Measurements from ENCODE around the gene SNCA. TPM values are rescaled to one million over a fixed set of nuclear protein-coding genes. Genes with fewer than 3 reads are reported as not detected.

The SNCA gene
- polyA plus RNA-seq, 2 of the 4 experiments (the other 2 are of a cell fraction), result 0.13 to 0.37 TPM

GRCh38 chr4:89788206-89789072, 48.5 kb downstream of the SNCA start (continued):
- TF ChIP-seq, protein P1, sequence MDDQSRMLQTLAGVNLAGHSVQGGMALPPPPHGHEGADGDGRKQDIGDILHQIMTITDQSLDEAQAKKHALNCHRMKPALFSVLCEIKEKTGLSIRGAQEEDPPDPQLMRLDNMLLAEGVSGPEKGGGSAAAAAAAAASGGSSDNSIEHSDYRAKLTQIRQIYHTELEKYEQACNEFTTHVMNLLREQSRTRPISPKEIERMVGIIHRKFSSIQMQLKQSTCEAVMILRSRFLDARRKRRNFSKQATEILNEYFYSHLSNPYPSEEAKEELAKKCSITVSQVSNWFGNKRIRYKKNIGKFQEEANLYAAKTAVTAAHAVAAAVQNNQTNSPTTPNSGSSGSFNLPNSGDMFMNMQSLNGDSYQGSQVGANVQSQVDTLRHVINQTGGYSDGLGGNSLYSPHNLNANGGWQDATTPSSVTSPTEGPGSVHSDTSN (IDR thresholded peaks at IDR 0.05), result no peak
- TF ChIP-seq HOXB13 (CRISPR knock-in tag; IDR thresholded peaks at IDR 0.05; ENCODE audit: low read depth) (no peak), USF2 (IDR thresholded peaks at IDR 0.05) (no peak)
- TF ChIP-seq, protein P2, sequence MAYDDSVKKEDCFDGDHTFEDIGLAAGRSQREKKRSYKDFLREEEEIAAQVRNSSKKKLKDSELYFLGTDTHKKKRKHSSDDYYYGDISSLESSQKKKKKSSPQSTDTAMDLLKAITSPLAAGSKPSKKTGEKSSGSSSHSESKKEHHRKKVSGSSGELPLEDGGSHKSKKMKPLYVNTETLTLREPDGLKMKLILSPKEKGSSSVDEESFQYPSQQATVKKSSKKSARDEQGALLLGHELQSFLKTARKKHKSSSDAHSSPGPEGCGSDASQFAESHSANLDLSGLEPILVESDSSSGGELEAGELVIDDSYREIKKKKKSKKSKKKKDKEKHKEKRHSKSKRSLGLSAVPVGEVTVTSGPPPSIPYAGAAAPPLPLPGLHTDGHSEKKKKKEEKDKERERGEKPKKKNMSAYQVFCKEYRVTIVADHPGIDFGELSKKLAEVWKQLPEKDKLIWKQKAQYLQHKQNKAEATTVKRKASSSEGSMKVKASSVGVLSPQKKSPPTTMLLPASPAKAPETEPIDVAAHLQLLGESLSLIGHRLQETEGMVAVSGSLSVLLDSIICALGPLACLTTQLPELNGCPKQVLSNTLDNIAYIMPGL (CRISPR knock-in tag; IDR thresholded peaks at IDR 0.05; ENCODE audit: borderline replicate concordance), result no peak

DNA sequence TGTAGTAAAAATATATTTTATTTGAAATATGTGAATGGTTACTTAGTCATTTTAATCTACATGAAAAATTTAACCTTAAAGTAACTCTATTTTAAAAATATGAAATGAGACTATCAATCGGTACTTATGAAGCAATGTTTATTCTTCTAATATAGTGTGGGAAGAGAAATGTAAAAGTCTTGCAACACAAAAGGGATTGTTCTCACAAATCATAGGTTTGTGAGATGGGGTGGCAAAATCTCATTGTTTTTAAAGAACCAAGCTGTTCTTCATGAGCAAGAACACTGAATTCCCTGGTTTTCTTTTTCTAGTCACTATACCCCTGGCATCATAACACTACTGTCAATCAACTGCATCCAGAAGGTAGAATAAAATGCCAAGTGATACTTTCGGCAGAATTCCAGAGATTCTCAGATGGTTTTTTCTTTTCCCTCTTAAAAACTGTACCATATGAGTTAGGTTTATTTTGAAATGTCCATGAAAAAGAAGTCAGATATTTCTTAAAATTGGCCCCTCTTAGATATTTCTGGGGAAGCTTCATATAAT, 52.2 kb downstream of the SNCA start:
- Histone ChIP-seq H3K4me1 (no peaks in the 10 kb centered on the region), H3K27ac (no peak overlapping the region), H3K4me3 (no peak overlapping the region), H3K9me3 (no peaks in the 10 kb centered on the region), H3K4me2 (no peak overlapping the region)
- DNase-seq (ENCODE audit: low read depth in 1 of 2, low spot score in 1 of 2) (no peak), FAIRE-seq (no peak), ATAC-seq (no peak)
- 40% methylated on average over 2 of the region's 2 CpGs for WGBS (ENCODE audit: missing lambda C conversion rate)
- POLR2A ChIA-PET, result no interaction called here
- TF ChIP-seq PHF8 (IDR thresholded peaks at IDR 0.05; ENCODE audit: borderline replicate concordance, low read depth) (no peak), ELK1 (IDR thresholded peaks at IDR 0.05; ENCODE audit: low read depth, low read length) (no peak), RCOR1 (IDR thresholded peaks at IDR 0.05; ENCODE audit: low read depth, low read length) (no peak), MAZ (IDR thresholded peaks at IDR 0.05; ENCODE audit: borderline replicate concordance, low read depth, low read length) (no peak), POLR2A (IDR thresholded peaks at IDR 0.05; ENCODE audit: low read length) (no peak), MAX (IDR thresholded peaks at IDR 0.05) (no peak), FOSB (CRISPR knock-in tag; IDR thresholded peaks at IDR 0.05) (no peak), TP53 (CRISPR knock-in tag; IDR thresholded peaks at IDR 0.05) (no peak), FOSL2 (IDR thresholded peaks at IDR 0.05) (no peak), FOSL2 (CRISPR knock-in tag; IDR thresholded peaks at IDR 0.05) (no peak), RARB (CRISPR knock-in tag; IDR thresholded peaks at IDR 0.05) (no peak), EHF (CRISPR knock-in tag; IDR thresholded peaks at IDR 0.05) (no peak), BHLHE40 (IDR thresholded peaks at IDR 0.05; ENCODE audit: low read depth, low read length) (no peak), ESRRA (IDR thresholded peaks at IDR 0.05; ENCODE audit: borderline replicate concordance, low read length) (no peak), CEBPB (IDR thresholded peaks at IDR 0.05) (no peak)
- TF ChIP-seq, protein P3, sequence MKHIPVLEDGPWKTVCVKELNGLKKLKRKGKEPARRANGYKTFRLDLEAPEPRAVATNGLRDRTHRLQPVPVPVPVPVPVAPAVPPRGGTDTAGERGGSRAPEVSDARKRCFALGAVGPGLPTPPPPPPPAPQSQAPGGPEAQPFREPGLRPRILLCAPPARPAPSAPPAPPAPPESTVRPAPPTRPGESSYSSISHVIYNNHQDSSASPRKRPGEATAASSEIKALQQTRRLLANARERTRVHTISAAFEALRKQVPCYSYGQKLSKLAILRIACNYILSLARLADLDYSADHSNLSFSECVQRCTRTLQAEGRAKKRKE (CRISPR knock-in tag; IDR thresholded peaks at IDR 0.05; ENCODE audit: low read depth), result no peak
- CTCF ChIA-PET, result interaction anchor here (0.7 kb wide), 2 partner anchors 10 to 558 kb away, joined by 3 read pairs; no protein-coding TSS in a partner anchor
